GM19239 (cell line): ENCODE measurements around the gene TAOK3.
A peak's percentile ranks its signal among the peaks of the same experiment; 100 is the strongest.

Source experiments
- DNase-seq: peaks from one replicate; pipeline ENCODE4 v3.0.0; 2011; ENCODE audit warnings: low spot score; ENCODE audit not compliant: insufficient read length
- FAIRE-seq: peaks from 2 replicates; lab custom pipeline; 2011; peaks lifted over from hg19 to GRCh38; lab: Jason Lieb, UNC

Gene TAOK3

DNA sequence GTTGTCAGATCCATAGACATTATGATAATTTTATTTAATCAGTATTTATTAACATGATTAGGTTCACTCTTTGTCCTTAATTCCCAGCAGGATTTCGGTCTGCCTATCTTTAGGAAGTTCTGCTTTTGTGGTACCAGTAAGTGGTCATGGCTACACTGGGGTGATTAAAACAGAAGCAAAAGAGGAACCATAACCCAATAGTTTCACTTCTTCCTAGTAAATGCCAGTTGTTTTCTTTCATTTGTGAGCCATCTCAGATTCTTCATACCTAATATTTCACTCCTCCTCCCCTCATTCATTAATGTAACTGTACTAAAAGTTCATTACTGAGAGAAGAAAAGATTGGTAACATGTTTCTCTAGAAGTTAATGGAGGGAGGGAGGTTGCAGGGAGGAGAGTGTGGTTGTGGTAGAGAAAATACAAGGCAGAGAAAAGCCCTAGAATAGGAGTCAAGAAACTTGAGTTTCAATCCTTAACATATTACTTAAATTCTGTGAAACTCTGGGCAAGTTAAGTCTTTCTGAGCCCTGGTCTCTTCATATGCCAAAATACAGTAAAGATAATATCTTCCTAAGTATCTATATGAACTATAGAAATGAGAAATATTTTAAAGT is 135.5 kb downstream of the TAOK3 start:
- DNase-seq = peak; percentile 39
- peak; percentile 91 for FAIRE-seq

DNA sequence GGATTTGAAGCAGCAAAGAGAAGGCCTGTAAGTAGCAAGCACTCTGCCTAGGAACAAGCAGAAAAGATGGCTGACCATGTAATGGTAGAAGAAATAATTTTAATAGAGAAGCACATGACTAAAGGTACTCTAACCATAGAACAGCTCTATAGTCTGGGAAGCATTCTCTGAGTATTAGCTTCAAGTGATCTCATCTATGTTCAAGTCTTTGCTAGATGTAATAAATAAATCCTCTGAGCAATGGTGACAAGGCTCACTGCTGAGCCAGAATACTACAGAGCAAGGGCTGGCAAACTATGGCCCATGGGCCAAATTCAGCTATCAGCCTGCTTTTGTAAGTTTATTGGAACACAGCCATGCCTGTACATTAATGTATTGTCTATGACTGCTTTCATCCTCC is 152.0 kb downstream of the TAOK3 start:
- DNase-seq = no peak
- FAIRE-seq = peak; percentile 75

- peak; percentile 45 for FAIRE-seq
Observed at GRCh38 chr12:118219772-118220171, 152.9 kb downstream of the TAOK3 start.

GRCh38 chr12:118219106-118219505 is 153.6 kb downstream of the TAOK3 start:
- no peak for DNase-seq
- peak; percentile 18 for FAIRE-seq

More at GRCh38 chr12:118219772-118220171, 152.9 kb downstream of the TAOK3 start:
- no peak for DNase-seq

- DNase-seq (no peak), FAIRE-seq (no peak)
Observed at GRCh38 chr12:118213452-118213851, 159.3 kb downstream of the TAOK3 start.

- FAIRE-seq = no peak
Observed at GRCh38 chr12:118212606-118213005, 160.1 kb downstream of the TAOK3 start.

DNA sequence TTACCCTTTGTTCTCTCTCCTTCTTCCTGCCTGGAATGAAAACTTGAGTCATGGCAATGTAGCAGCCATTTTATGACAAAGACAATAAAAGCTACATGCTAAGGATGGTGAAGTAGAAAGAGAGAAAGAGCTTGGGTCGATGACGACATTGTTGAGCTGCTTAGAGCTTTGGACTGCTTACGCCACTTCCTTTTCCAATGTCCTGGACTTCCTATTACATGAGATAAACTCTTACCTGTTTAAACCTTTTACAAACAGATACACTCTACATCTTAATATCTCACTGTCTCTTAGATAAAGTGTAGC is 166.6 kb downstream of the TAOK3 start:
- DNase-seq (no peak), FAIRE-seq (no peak)

More at GRCh38 chr12:118212606-118213005, 160.1 kb downstream of the TAOK3 start:
- no peak for DNase-seq

GRCh38 chr12:118193958-118194357 is 178.7 kb downstream of the TAOK3 start:
- no peak for FAIRE-seq

GRCh38 chr12:118193477-118193876 is 179.2 kb downstream of the TAOK3 start:
- DNase-seq (no peak), FAIRE-seq (no peak)

More at GRCh38 chr12:118193958-118194357, 178.7 kb downstream of the TAOK3 start:
- DNase-seq = no peak

DNA sequence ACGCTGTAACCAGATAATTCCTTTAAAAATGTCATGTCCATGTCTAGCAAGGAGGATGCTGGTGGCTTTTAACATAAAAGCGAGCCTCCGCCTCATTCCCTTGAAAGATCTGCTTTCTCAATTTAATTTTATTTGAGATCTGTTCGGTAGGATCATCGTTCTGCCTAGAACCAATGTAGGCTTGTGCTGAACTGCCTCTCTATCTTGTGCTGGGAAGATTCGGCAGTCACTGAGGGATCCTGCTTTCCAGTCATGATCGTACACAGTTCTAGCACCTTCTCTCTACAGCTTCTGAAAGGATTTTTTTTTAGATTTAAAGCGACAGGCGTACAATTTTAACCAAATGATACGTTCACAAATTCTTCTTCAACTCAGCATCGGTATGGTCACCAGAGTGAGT is 182.4 kb downstream of the TAOK3 start:
- FAIRE-seq (no peak), DNase-seq (no peak)

- no peak for FAIRE-seq
- no peak for DNase-seq
Observed at GRCh38 chr12:118189741-118190191, 182.9 kb downstream of the TAOK3 start.

- DNase-seq (no peak), FAIRE-seq (no peak)
Observed at GRCh38 chr12:118188690-118189371, 183.9 kb downstream of the TAOK3 start.

- peak; percentile 31 for FAIRE-seq
- no peak for DNase-seq
Observed at GRCh38 chr12:118187751-118188435, 184.8 kb downstream of the TAOK3 start.

DNA sequence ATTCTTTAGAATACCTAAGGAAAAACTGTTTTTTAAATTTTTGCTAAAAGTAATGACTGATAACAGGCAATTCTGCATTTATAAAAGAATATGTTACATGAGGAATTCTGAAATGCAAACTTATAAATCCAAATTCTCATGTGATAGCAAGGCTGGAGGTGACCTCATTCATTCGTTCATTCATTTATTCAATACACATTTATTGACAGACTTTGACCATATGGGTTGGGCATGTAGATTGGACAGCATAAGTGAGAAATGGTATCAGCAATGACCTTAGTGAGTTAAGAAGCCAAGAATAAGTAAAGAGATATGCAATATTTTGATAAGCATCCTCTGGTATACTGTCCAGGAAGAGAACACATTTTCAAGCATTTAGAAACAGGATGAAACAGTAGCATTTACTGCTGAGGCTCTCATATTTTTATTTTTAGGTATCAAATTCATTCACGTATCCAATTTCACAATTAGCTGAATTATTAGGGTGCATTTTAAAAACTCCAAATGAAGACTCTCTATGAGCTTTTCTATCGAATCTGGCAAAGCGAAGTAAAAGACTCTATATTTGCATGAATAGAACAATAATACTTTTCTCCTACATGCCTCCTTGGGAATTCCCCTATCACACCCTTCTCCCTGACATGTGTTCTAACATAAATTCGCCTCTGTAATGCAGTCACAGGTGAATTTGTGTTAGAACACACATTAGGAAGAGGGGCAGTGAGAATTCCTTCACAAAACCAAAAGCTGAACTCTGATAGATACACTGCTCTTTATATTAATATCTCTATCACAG is 186.9 kb downstream of the TAOK3 start:
- DNase-seq (no peak), FAIRE-seq (peak; percentile 57)

GRCh38 chr12:118183711-118184110 is 189.0 kb downstream of the TAOK3 start:
- DNase-seq (no peak), FAIRE-seq (peak; percentile 81)

- FAIRE-seq = no peak
- DNase-seq = no peak
Observed at GRCh38 chr12:118183155-118183554, 189.6 kb downstream of the TAOK3 start.

GRCh38 chr12:118175823-118176447 is 196.8 kb downstream of the TAOK3 start:
- FAIRE-seq (peak; percentile 67), DNase-seq (peak; percentile 27)

- FAIRE-seq = peak; percentile 97
- peak; percentile 62 for DNase-seq
Observed at GRCh38 chr12:118166946-118167345, 205.8 kb downstream of the TAOK3 start.

GRCh38 chr12:118164798-118165486 is 207.8 kb downstream of the TAOK3 start:
- FAIRE-seq = peak; percentile 8
- DNase-seq = no peak
